GM18502 (cell line): Measurements from ENCODE around the gene ZSWIM8.
"Not testable (repeated sequence)": the region's sequence is repeated elsewhere in the genome, so short reads cannot be mapped to it uniquely, and the experiment has no call there.

Experiments used
- ATAC-seq: cut with Tn5 transposase; IDR thresholded peaks from one replicate; pipeline ENCODE4 v1.9.1; 2021; ENCODE audit warnings: mild to moderate bottlenecking; ENCODE audit not compliant: unreplicated experiment, poor library complexity

The ZSWIM8 gene

DNA sequence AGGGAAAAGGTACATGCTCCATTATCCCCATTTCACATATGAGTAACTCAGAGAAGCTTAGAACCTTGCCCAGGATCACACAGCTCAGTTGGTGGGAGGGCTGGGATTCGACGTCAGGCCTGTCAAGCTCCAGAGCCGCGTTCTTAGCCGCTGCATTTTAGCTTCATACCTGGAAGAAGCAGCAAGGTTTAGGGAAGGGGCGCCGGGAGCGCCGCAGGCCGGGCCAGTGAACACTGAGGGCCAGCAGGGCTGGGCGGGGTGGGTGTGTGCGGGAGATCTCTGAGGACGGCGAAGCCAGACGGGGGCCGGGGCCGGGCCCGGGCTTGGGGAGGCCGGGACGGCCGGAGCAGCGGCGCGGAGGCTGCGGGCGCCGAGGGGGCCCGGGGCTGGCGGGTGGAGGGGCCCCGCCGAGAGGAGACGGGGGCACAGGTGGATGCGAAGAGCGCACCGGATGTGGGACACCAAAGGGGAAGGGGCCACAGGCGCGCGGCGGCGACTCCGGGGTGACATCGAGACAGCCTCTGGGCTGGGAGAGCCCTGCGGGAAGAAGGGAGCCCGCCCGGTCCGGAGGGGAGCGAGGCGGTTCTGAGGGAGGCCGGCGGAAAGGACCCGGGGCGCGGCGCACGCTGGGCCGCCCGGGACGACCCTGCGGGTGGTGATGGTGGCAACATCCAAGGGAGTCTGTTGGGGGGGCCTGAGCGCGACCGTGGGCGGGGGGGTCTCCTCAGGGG is 25.5 kb downstream of the ZSWIM8 start:
- ATAC-seq, result peak; percentile 34

DNA sequence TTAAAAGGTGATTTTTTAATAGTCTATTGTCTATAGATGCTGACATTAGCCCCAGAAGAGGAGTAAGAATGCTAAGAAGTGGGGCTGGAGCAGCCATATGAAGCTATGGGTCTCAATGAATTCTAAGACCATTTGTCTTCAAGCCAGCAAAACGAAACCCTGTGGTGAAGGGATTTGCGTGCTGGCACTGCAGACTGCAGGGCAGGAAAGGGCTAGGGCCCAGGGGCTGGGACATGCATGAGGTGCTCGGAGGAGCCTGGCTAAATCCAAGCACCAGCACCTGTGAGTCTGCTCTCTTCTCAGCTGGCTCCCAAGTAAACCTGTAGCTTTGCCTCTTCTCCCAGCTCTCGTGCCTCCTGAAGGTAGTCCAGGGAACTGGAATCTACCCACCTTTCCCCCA is 27.3 kb downstream of the ZSWIM8 start:
- no peak for ATAC-seq

DNA sequence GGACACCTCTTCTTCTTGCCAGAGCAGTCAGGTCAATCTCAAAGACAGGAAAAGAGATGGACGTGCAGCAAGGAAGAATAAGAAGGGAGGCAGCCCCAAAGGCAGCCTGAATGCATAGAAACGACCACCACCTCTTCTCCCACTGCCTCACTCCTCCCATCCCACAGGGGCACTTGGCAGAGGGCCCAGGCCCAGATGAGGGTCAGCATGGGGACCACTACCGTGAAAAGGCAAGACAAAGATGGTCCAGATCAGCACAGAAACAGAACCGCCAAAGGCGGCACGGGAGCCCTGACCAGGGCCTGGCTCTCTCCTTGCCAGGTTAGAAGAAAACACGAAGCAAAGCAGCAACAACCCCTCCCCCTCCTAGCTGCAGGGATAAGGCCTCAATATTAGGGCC is 27.9 kb downstream of the ZSWIM8 start:
- ATAC-seq, result no peak

DNA sequence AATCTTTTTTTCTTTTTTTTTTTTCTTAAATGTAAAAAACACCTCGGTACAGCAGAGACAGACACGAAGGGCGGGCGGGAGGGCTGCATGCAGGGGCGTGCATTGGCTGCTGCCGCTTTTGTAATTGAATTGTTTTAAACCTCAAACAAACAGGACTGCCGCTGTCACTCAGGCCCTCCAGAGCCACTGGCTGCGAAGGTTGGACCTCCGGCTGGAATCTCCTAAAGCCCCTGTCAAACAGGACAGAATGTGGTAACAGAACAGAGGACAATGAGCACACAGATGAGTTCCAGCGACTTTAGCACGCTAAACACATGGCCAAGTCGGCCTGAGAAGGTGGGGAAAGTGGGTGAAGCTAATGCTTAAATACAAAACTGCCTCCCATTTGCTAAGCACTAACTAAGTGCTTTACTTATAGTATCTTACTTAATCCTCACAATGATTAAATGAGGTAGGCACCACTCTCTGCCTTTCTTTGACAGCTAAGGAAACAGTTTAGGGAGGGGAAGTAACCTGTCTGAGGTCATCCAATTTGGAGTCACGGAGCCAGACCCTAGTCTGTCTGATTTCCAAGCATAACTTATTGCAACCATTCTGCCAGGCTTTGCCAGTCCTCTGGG is 29.0 kb downstream of the ZSWIM8 start:
- ATAC-seq, result no peak

DNA sequence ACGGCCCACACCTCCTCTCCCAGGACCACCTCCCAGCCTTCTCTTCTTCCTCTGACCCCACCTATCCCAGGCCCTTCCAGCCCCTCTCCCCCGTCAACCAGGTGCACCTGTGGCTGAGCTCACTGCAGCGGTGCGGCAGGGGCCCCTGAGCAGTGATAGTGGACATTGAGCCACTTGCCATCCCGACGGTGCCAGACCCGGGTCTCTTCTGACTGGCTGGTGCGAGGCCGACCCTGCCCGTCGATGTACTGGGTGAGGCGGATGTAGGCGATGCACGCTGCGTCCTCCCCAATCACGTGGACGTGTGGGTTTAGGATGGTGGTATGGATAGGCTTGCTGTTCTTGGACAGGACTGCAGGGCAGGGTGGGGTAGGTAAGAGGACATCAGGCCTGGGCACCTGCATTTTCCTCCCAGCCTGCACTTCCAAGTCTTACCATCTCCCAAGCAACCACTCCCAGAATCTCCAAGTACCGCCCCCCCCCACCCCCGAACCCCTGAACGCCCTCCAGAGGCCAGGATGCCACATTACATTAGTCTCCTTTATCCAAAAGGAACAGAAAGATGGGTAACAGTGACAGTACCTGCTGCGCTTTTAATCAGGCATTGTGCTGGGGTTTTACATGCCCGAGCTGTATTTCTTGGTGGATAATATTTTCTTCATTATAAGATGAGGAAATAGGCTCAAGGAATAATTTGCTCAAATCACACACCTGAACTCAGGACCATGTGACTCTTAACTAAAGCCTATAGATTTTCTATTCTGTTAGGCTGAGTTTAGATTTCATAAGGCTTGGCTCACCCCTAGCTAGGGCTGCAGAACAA is 29.7 kb downstream of the ZSWIM8 start:
- no peak for ATAC-seq

DNA sequence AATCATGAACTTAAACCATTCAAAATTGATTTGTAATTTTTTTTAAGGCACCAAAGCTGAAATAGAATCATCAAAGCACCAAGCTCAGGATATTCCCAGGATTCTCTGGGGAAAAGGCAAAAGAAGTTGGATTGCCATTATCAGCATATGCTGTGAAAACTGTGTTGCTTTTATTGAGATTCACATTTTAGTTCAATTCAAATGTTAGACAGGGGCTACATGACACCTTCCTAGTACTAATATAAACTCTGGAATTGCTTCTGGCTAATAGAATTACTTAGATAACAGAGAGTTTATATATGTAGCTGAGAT is 30.3 kb downstream of the ZSWIM8 start:
- ATAC-seq, result no peak

DNA sequence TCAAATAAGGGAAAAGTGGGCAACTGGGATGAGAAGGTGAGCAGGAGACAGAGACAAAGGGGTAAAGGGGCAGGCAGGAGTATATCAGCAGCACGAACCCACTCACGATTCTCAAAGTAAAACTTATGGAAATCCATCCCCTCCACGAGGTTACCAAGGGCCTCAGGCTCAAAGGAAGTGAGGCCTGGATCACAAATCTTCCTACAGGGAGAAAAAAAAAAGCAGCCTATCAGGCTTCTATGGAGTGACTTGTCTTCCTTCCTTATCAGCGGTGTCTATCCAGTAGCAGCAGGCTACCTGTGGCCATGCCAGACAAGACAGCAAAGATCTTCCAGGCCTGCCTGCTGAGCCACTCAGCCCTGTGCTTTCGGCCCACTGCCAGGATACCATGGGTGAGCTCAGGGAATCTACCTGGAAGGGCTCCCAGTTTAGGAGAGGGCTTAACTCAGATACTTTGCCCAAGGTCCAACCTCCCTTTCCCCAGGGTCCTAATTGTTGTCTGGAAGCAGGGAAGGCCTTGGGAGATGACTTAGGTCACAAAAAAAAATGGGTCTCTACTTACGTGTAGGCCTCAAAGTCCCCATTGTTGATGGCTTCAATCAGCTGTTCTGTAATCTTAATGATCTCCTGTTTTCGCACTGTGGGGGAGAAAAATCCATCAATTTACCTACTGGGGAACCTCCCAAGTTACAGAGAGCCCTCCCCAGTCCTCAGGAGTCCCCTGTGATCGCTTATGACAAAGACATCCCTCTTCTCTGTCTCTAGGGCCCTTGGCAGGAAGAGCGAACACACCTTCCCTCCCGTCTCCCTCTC is 31.7 kb downstream of the ZSWIM8 start:
- no peak for ATAC-seq

DNA sequence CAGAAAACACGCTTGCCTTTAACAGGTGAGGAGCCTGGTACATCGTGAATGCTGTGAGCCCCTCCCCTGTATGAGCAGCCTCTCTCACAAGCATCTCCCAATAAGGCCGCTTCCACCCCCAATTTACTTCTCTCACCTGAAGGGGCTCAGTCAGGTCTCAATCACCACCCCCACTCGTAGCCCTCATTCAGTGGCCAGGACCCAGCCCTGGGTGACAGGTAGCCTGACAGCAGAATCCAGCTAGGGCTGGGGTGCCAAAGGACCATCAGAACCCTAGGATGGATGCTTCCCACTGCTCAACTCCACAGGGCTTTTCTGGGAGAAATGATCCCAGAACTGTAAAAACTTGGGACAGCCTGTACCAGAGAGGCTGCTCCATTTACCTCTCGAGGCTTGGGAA is 32.4 kb downstream of the ZSWIM8 start:
- no peak for ATAC-seq

DNA sequence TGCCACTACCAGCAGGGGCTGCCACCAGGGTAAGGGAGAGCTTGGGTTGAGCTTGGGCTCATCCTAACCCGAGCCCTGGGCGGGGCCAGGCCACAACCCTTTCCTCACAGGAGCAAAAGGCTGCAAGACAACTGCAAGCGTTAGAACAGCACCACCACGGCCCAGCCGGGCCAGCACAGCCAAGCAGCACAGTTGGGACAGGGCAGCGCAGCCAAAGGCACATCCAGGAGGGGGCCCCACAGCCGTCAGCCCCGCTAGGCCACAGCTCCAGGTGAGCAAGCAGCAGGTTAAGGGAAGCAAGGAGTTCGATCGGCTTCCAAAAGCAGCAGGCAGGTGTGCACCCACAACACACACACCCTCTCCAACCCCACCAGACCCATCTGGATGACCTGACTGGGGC is 33.0 kb downstream of the ZSWIM8 start:
- no peak for ATAC-seq

DNA sequence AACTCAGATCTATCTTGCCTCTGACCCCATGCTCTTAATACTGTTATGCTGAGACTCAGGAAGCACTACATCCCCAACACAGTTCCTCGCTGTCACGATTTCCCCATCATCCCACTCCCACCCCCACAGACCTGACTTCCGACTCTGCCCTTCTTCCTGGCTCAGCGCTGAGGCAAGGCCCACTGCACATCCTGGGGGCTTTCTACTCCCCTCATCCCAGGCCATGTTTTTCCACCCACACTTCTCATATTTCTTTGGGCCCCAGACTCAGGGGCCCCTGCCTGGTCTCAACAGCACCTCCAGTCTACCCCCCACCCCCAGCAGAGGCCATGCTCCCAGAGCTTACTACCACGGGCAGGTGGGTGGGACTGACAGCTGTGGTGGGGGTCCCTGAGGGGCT is 33.7 kb downstream of the ZSWIM8 start:
- no peak for ATAC-seq

DNA sequence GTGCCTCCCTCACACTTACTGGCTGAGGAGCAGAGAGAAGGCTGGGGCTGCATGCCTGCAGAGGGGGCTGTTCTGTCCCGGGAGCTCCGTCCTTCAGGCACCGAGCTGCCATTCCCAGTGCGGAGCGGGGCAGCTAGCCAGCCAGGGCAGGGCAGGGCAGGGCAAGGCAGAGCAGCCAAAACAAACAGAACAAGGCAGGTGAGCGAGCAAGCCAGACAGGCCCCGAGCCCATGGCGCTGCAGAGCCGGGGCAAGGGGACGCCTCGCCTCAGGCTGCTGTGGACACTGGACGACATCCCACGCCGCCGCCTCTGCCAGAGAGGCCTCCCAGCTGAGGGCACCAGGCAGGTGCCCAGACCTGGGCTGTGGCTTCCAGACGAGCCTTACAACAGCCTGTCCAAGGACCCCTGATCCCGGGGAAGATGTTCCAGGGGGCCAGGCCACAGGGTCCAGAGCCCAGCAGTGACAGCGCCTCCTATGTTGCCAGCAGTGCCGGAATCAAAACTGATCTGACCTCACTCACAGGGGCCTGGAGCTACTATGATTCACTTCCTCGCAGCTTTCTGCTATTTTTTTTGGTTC is 34.2 kb downstream of the ZSWIM8 start:
- ATAC-seq, result no peak

DNA sequence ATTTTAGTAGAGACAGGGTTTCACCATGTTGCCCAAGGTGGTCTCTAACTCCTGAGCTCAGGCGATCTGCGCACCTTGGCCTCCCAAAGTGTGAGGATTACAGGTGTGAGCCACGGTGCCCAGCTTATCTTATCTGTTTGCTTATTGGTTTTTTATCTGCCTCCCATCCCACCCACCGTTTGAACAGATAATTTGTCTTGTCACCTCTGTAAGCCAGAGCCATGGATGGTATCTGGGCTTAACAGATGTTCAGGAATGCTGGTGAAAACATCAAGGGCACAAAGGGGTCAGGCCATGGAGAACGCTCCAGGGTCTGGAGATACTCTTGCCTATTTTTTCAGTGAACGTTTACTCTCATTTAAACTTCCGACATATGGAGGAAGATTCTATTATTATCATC is 38.0 kb downstream of the ZSWIM8 start:
- ATAC-seq, result no peak

DNA sequence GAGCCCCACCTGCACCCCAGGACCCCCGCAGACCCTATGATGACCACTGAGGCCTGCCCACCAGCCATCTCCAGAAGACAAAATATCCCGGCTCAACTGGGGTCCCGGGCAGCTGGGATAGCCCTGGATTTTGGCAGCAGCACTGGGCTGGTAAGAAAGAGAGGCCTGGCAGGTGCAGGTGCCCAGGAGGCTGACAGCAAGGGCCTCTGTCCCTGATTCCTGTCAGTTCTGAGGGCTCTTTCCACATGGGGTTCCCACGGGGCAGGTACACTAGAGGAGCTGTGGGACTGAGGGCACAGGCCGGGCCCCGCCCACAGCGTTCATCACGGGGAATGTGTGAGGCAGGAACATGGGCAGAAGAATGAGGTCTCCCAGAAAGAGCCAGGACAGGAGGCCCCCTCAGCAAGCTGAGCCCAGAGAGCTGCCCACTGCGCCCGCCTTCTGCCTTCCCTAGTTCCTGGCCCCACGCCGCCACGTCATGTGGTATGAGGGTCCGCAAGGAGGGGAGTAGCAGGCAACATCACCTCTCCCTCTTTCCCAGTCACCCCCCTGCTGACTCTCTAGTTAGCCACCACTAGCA is 38.8 kb downstream of the ZSWIM8 start:
- ATAC-seq, result no peak

DNA sequence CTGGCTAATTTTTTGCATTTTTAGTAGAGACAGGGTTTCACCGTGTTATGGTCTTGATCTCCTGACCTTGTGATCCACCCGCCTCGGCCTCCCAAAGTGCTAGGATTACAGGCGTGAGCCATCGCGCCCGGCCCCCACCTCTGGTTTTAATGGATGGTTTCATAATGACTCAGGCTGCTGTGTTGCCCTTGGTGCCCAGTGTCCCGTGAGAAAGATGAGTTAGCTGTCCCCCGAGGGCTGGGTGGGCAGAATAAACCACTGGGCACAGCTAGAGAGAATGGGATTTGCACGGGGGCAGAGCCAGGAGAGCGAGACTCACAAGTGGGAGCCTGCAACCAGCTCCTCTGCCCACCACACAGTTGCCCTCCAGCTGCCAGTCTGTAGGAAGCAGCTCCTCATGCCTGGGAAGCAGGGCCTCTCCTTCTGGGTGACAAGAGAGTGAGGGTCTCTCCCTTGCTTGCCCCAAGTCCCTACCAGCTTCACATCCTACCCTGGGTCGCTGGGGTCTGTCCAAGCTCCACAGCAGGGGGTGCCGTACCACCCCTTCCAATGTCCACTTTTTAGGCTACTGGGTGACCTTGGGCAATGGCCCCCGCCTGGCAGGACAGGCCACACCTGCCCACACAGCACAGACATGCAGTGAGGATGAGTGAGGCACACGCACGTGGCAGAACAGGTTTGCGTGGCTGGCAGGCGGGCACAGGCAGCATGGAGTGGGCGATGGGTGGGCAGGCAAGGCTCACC is 42.1 kb downstream of the ZSWIM8 start:
- no peak for ATAC-seq

DNA sequence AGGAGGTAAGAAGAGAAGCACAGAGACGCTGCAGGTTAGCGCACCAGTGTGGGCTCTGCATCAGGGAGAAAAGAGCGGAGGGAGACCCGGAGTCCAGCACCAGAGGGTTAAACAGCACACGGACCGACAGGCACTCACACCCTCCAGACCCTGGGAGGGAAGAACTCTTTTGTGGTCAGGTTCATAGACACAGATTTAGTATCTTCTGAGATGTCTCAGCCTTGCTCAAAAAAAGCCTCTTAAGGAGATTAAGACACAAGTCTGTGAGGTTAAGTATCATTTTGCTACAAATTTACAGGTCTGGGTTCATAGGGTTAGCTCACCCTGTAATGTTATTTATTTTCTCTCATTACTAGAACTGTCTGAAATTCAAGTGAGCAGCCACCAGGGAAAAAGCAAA is 42.8 kb downstream of the ZSWIM8 start:
- no peak for ATAC-seq

DNA sequence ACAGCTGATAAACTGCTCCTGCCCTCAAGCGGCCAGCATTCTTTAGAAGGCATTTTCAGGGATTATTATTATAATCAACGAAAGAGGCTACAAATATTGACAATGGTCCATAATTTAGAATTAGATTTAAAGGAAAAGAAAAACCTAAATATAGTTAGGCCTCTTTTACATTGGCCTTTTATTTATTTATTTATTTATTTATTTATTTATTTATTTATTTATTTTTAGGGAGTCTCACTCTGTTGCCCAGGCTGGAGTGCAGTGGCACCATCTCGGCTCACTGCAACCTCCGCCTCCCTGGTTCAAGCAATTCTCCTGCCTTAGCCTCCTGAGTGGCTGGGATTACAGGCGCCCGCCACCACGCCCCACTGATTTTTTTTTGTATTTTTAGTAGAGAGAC is 43.7 kb downstream of the ZSWIM8 start:
- ATAC-seq, result not testable (repeated sequence)

DNA sequence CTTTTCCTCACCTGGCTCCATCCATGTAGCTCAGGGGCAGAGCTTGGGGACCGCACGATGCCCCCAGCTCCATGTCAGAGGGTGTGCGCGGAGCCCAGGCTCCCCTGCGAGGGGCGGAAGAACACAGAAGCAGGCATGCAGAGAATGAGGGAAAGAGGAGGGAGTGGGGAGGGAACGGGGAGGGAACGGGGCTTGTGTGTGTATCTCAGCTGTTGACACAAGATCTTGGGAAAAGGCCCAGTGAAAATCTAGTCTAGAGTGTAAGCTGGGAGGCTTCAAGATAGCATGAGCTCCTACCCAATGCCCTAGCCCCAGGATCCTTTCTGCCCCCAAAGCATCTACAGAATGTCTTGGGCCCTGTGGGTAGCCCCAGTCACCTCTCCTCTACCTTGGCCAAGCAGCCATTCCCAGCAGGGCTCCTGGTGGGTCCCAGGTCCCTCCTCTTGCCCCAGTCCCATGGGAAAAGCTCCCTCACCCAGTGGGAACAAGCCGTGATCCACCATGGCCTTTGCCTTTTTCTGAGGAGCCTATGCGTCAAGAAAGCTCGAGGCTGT is 51.1 kb downstream of the ZSWIM8 start:
- ATAC-seq, result no peak

DNA sequence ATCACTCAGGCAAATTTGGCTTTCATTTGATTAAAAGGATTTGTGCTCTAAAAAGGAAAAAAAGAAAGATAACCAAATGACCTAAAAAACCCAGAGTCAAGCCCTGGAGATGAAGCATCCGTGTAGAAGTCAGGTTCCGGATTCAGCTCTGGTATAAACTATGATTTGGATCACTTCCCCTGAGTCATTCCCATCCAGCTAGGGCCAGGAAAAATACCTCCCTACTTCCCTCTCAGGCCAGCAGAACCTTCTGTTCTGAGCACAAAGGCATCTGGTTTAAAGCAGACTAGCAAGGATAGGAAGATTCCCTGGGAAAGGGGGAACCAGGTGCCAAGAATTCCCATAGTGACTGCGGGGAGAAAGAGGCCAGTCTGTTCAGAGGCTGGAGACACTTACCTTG is 51.7 kb downstream of the ZSWIM8 start:
- ATAC-seq, result no peak

DNA sequence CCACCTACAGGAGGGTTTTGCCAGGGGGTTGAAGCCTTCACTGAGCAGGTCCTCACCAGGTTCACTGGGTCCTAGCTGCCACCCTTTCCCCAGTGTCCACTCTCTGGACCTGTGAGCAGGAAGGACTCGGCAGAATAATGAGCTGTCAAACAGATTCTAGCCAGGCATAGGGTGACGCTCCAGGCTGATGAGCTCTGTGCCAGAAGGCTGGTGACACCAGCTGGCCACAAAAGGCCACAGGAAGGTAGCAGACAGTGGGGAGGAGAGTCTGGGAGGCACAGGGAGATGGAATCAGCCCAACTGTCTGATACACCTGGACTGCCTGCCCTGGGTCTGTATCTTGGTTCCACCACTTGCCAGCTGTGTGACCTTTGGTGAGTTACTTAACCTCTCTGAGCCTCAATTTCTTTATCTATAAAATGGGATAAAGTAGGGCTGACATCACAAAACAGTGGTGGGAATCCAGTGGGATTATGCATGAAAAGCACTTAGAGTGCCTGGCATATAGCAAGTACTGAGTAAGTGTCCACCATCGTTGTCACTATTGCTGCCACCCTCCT is 52.7 kb downstream of the ZSWIM8 start:
- ATAC-seq, result no peak
